Fibroblast of pulmonary artery (primary cell): ENCODE results near the gene ZFAND3.

Experiments used
- DNase-seq: peaks from one replicate; pipeline ENCODE4 v3.0.0-alpha.2; 2010; ENCODE audit warnings: low read depth
- H3K4me3 ChIP-seq: replicated peaks from 2 replicates; pipeline ENCODE4 v1.5.1; 2011; ENCODE audit warnings: low read depth, mild to moderate bottlenecking, control low read depth, low read length, moderate library complexity
- TF ChIP-seq, protein P1 (sequence below): IDR thresholded peaks from 2 replicates; pipeline ENCODE4 v1.5.1; 2011; ENCODE audit warnings: mild to moderate bottlenecking, control low read depth, low read length, inconsistent platforms; ENCODE audit errors: missing control alignments

The ZFAND3 gene

GRCh38 chr6:38179300-38179699 is 359.8 kb downstream of the ZFAND3 start:
- DNase-seq = no peak
- H3K4me3 ChIP-seq = no peak overlapping the region

DNA sequence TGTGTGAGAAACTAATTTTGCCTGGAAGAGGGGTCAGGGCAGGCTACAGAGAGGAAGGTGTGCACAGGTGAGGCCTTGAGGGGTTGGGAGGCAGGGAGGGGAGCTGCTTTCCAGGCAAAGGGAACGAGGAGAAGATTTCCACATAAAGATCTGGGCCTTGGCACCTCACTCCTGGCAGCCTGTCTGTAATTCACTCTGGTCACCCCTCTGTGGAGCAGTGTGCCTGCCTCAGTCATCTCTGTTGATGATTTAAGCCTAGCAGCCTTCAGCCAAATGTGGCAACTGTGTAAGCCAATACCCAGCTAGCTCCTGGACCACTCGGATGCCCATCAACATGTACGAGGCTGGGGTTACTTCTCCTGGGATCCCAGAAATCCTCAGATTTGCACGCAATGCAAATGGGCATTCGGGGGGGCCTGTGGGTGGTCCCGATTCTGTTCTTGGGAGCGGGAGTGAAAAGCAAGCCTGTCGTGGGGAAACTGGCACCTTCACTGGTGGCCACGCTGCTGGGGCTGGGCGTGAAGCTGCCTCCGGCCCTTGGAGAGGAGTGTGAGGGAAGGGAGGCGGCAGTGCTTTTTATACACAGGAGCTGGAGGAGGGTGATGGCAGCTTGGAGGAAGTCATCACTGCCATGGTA is 360.4 kb downstream of the ZFAND3 start:
- H3K4me3 ChIP-seq = no peak overlapping the region
- TF ChIP-seq, protein P1, sequence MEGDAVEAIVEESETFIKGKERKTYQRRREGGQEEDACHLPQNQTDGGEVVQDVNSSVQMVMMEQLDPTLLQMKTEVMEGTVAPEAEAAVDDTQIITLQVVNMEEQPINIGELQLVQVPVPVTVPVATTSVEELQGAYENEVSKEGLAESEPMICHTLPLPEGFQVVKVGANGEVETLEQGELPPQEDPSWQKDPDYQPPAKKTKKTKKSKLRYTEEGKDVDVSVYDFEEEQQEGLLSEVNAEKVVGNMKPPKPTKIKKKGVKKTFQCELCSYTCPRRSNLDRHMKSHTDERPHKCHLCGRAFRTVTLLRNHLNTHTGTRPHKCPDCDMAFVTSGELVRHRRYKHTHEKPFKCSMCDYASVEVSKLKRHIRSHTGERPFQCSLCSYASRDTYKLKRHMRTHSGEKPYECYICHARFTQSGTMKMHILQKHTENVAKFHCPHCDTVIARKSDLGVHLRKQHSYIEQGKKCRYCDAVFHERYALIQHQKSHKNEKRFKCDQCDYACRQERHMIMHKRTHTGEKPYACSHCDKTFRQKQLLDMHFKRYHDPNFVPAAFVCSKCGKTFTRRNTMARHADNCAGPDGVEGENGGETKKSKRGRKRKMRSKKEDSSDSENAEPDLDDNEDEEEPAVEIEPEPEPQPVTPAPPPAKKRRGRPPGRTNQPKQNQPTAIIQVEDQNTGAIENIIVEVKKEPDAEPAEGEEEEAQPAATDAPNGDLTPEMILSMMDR = no peak
- no peak for DNase-seq

More at GRCh38 chr6:38179300-38179699, 359.8 kb downstream of the ZFAND3 start:
- TF ChIP-seq, protein P1 = no peak

- TF ChIP-seq, protein P1 = no peak
- no peak for DNase-seq
- no peak overlapping the region for H3K4me3 ChIP-seq
Observed at GRCh38 chr6:38180586-38180985, 361.1 kb downstream of the ZFAND3 start.

DNA sequence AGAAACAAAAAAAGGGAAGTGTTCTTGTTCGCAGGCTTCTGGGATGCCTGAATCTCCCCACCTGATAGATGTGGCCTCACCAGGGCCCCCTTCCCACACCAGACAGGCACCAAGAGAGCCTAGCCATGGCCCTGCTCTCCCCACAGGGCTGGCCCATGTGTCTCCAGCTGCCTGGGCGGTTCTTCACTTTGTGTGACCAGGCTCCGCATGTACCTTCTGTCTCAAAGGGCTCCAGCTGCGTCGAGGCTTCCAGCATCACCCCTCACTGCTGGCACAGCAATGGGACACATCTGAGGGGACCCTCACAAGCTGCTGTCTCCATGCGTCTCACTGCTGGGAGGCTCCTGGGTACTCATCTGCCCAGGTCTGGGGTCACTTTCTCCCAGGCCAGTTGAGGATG is 362.9 kb downstream of the ZFAND3 start:
- H3K4me3 ChIP-seq = no peak overlapping the region
- no peak for DNase-seq
- TF ChIP-seq, protein P1 = no peak

DNA sequence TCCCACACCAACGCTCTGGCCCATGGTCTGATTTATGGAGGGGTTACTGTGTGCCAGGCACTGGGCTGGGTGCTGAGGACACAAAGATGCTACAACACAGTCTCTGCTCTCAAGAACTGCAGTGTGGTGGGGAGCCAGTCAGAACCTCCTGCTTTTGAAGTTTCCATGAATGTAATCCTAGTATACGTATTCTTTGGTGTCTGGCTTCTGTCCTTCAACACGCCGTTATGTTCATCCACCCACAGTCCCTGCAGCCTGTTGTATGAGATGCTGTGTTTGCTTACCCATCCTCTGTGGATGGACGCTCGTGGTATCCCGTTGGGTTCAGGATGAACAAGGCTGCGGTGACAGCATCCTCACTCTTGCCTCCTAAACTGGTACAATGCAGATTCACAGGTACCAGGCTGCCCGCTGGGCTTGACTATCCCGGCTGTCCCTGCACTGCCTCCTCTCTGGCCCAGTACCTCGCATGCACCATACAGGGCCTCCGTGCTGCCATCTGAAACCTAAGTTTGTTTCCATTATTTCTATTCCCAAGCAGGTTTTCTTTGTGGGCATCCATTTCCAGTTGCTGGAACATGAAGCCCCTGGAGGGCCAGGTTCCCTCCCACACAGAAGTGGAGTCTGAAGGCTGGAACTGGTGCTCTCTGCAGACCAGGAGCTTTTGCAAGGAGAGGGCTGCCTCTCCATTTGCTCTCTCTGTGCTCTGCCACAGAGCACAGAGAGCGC is 364.5 kb downstream of the ZFAND3 start:
- no peak for DNase-seq
- TF ChIP-seq, protein P1 = no peak
- no peak overlapping the region for H3K4me3 ChIP-seq

DNA sequence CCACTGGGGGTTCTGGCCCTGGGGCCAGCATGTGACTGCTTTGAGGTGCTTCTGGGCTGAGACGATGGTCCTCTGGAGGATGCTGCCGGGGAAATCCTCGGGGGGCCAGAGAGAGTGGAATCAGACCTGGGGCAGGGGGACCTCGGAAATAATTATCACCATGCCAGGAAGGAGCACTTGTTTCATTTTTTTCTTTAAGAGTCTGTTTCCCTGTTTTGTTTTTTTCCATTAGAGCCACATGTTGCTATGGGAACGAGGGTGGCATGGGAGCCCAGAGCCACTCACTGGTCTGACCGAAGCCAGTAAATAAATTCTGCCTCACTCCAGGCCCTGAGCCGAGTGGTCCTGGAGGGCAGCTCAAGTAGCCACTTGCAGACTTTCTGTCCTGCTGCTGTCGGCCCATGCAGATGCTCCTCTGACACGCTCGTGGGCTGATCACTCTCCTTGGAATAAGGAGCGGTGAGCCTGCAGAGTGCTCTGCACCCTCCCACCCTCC is 365.1 kb downstream of the ZFAND3 start:
- TF ChIP-seq, protein P1 = no peak
- no peak overlapping the region for H3K4me3 ChIP-seq
- DNase-seq = no peak
